GM18858 (cell line): ENCODE results near the gene SNRPN.
"Not testable (repeated sequence)": the region's sequence is repeated elsewhere in the genome, so short reads cannot be mapped to it uniquely, and the experiment has no call there.

Source experiments
- ATAC-seq: cut with Tn5 transposase; IDR thresholded peaks from one replicate; pipeline ENCODE4 v1.9.1; 2021; ENCODE audit not compliant: unreplicated experiment

Gene SNRPN

DNA sequence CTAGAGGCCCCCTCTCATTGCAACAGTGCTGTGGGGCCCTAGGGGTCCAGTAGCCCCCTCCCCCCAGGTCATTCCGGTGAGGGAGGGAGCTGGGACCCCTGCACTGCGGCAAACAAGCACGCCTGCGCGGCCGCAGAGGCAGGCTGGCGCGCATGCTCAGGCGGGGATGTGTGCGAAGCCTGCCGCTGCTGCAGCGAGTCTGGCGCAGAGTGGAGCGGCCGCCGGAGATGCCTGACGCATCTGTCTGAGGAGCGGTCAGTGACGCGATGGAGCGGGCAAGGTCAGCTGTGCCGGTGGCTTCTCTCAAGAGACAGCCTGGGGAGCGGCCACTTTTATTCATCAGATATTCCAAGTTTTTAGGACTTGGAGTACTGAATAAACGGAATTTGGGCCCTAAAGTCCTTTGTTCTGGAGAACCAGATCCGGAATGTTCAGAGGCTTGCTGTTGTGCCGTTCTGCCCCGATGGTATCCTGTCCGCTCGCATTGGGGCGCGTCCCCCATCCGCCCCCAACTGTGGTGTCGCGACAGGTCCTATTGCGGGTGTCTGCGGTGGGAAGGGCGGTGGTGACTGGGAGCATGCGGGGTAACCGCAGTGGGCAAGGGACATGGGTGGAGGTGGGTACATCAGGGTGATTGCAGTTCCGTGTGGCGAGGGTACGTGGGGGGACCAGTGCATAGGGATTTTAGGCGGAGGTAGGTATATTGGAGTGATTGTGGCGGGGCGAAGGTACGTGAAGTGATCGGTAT lies at the start of gene SNRPN, which contains the start of gene SNURF:
Gene SNRPN (plus strand): TSS at position 205 of the 748 bp plus-strand sequence. CDS start 19,467 bp downstream, outside the sequence.
Gene SNURF (plus strand): TSS at position 205 of the 748 bp plus-strand sequence. CDS start 62 bp downstream, at position 267.
- peak; percentile 58 for ATAC-seq

DNA sequence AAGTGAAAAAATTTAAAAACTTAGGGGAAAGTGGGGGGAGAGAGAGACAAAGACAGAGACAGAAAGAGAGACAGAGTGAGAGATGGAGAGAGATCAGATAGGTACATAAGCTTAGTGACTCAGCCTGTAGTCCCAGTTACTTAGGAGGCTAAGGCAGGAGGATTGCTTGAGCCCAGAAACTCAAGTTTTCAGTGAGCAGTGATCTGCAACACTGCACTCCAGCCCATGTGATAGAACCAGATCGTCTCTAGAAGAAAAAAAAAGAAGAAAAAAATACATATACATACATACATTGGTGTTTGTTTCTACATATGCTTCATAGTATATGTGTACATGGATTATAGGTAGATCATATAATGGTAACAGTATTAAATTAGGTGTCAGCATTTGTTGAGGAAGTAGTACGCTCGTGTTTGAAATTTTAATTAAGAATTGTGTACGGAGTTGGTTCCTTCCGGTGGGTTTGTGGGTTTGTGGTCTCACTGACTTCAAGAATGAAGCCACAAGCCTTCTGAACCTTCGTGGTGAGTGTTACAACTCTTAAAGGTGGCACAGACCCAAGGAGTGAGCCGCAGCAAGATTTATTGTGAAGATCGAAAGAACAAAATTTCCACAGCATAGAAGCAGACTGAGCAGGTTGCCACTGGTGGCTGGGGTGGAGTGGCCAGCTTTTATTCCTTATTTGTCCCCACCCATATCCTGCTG lies 38.3 kb upstream of the SNRPN start:
- no peak for ATAC-seq

DNA sequence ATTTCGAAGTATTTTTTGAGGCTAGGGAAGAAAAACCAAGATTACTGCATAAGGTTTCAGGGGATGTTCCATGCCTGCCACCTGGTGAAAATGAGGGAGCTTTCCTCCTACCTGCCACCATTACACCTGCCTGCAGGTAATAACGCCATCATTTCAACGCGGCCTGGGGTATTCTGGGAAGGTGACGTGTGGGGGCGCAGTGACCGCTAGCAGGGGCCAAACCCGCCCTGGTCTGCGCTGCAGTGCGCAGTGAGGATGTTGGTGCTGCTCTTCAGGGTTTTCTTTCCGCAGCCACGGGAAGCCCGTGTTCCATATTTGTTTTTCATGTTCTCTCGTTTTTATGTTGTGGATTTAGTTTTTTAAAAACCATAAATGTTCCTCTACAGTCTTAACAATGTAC lies 37.4 kb upstream of the SNRPN start:
- no peak for ATAC-seq

DNA sequence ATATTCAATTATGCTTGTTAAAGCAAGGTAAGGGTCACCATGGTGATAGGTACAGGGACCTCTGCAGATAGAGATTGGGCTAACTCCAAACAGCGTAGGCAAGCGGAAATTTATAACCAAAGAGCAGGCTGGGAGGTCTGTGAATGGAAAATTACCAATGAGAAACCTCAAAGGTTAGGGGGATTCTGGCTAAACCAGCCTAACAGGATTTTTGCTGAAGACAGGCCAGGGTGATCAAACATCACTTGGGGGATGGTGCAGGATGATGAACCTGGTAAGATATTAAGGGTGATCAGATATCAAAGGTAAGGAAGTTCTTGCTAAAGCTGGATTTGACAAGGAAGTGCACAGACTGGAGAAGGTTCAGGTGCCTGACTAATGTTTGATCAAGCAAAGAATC lies 35.3 kb upstream of the SNRPN start:
- ATAC-seq, result no peak

DNA sequence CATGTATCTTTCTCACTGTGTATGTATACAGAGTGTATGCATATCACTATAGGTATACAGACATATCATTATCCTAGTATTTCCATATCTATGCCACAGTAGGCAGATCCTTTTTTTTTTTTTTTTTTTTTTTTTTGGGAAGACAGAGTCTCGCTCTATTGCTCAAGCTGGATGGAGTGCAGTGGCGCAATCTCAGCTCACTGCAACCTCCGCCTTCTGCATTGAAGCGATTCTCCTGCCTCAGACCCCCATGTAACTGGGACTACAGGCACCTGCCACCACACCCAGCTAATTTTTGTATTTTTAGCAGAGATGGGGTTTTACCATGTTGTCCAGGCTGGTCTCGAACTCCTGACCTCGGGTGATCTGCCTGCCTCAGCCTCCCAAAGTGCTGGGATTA lies 32.0 kb upstream of the SNRPN start:
- not testable (repeated sequence) for ATAC-seq

DNA sequence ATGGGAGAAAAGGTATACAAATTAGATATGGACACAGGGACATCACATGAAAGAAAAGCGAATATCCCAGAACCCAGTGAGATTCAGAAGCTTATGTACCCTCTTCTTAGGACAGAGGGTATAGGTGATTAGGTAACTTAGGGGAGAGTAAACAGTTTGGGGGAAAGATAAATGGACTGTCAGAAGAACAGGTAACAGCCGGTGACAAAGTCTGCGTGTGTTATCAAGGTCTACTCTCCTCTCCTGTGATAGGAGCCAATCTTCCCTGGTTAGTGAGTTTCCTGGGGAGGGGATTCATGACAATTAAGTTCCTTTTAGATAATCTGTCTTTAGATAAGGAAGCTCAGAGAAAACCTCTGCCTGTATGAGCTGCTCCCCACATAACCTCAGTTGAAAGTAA lies 30.6 kb upstream of the SNRPN start:
- ATAC-seq, result no peak

DNA sequence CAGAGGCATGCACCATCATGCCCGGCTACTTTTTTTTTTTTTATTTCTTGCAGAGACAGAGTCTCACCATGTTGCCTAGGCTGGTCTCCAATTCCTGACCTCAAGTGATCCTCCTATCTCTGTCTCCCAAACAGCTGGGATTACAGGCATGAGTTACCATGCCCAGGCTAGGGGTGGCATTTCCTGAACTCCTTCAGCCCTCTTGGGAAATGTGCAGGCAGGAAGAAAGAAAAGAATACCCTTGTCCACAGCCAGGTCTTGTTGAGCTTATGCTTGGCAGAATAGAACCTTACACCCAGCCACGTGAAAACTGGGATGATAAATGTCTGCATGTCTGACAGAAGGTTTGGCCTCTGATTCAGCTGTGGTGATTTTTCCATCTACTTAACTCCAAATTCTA lies 30.2 kb upstream of the SNRPN start:
- no peak for ATAC-seq

DNA sequence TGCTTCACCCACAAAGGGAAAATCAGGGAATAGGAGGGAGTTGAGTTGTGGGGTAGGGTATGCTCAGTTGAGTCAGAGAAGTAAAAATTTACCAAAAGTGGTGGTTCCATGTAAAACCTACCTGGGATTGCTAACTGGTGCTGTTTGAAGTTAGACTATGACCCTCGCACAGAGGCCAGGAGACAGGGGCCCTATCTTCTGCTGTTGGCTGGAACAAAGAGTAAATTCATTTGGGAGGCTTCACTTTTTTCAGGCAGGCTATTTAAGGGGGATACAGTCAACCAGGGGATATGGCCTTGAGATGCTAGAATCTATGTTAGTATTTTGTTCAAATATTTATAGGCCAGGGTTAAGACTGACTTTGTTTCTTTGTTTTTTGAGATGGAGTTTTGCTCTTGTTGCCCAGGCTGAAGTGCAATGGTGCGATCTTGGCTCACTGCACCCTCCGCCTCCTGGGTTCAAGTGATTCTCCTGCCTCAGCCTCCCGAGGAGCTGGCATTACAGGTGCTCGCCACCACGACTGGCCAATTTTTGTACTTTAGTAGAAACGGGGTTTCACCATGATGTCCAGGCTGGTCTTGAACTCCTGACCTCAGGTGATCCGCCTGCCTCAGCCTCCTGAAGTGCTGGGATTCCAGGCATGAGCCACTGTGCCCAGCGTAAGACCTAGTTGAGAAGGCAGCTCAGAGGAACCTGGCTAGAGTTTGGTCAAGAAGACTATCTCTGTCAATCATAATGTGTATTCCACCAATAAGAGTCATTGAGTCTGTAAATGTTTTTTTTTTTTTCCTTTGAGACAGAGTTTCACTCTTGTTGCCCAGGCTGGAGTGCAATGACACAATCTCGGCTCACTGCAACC lies 22.7 kb upstream of the SNRPN start:
- not testable (repeated sequence) for ATAC-seq

DNA sequence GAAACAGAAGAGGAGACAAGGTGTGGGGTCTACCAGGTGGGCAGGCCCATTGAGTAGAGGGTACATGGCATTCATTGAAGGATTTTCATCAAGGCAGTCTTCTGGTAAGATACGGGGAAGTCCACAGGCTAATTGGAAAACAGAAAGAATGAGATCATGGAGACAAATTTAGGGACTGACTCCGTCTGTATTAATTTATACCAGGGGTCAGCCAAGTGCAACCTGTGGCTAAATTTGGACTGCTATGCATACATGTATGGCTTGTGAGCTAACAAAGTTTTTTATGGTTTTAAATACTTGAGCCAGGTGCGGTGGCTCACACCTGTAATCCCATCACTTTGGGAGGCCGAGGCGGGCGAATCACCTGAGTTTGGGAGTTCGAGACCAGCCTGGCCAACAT lies 21.1 kb upstream of the SNRPN start:
- ATAC-seq, result no peak

DNA sequence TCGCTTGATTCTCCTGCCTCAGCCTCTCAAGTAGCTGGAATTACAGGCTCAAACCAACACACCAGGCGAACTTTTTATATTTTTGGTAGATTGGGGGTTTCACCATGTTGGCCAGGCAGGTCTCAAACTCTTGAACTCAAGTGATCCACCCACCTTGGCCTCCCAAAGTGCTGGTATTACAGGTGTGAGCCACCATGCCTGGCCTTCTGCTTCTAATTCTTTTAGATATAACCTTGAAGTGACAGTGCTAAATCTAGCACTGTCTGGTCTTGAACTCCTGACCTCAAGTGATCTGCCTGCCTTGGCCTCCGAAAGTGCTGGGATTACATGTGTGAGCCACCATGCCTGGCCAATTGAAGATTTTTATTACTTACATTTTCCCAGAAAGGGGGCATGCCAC lies 16.6 kb upstream of the SNRPN start:
- not testable (repeated sequence) for ATAC-seq

DNA sequence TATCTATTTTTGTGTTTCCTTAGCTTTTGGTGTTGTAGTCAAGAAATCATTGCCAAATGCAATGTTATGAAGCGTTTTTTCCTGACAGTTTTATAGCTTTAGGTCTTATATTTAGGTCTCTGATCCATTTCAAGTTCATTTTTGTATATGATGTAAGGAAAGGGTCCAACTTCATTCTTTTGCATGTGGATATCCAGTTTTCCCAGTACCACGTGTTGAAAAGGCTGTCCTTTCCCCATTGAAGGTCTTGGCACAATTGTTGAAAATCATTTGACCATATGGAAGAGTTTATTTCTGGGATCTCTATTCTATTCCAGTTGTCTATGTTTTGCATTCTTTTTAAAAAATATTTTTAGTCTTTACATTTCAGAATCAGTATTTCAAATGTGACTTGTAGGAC lies 14.6 kb upstream of the SNRPN start:
- no peak for ATAC-seq

DNA sequence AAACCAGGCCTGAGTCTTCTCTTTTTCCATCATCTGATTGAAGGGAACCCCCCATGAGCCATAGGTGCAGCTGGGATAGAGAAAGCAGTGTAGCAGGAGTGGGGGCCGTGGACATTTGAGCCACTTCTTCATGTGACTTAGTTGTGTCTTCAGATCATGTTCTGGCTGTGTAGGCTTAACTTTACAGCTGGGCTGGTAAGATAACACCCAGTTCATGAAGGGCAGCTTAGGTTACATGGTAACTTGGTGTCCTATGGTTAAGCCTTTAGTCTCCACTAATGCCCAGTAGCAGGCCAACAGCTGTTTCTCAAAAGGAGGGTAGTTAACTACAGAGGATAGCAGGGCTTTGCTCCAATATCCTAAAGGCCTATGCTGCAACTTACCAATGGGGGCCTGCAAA lies 11.4 kb upstream of the SNRPN start:
- no peak for ATAC-seq

DNA sequence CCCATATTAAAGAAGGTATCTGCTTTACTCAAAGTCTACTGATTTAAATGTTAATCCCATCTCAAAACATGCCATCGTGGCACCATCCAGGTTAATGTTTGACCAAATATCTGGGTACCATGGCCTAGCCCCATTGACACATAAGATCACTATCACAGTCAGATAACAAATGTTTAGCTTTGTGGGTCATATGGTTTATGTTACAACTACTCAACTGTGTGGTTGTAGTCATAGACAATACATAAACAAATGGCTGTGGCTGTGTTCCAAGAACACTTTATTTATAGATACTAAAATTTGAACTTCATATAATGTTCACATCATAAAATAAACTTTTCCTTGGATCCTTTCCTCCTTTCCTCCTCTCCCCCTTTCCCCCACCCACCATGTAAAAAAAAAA lies 9.8 kb upstream of the SNRPN start:
- ATAC-seq, result no peak

DNA sequence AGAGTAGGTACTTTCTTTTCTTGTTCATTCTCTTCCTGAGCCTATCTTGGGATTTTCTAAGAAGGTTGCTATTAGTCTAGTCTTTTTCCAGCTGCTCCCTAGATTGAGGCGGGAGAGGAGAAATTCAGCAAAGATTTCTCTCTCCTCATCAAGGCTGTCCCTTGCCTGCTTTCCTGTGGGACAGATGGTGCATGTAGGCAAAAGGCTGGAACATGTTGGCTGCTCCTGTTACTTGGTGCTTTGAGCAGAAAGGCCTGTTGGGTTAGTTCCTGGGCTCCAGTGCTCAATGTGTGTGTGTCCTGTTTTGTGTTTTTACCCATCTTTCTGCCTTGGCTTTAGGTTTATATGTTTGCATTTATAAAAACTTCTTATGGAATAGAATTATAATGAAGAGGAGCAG lies 9.1 kb upstream of the SNRPN start:
- ATAC-seq, result no peak

DNA sequence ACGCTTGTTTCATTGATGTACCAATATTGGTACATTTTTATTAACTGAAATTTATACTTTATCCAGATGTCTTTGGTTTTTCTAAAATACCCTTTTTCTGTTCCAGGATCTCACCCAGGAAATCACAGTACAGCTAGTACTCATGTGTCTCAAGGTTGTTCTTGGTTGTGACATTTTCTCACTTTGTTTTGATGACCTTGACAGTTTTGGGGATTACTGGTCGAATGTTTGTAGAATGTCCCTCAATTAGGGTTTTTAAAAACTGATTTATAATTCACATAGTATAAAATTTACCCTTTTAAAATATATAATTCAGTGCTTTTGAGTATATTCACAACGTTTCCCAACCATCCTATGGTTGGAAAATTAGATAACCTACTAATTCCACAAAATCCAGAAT lies 6.3 kb upstream of the SNRPN start:
- no peak for ATAC-seq

DNA sequence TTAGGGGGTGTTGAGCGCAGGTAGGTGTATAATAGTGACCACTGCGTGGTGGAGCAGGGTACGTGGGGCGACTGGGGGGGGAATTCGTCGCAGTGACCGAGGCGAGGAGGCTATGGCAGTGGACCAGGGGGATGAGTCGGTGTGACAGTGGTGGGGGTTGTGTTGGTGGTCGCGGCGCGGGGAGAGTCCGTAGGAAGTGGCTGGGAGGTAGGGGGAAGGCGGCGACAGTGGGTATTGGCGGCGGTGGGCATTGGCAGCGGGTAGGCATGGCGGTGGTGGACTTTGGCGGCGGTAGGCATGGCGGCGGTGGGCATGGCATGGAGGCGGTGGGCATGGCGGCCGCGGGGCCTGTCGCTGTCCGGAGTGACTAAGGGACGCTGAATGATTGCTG lies 739 bp downstream of the SNRPN start:
- ATAC-seq, result no peak

DNA sequence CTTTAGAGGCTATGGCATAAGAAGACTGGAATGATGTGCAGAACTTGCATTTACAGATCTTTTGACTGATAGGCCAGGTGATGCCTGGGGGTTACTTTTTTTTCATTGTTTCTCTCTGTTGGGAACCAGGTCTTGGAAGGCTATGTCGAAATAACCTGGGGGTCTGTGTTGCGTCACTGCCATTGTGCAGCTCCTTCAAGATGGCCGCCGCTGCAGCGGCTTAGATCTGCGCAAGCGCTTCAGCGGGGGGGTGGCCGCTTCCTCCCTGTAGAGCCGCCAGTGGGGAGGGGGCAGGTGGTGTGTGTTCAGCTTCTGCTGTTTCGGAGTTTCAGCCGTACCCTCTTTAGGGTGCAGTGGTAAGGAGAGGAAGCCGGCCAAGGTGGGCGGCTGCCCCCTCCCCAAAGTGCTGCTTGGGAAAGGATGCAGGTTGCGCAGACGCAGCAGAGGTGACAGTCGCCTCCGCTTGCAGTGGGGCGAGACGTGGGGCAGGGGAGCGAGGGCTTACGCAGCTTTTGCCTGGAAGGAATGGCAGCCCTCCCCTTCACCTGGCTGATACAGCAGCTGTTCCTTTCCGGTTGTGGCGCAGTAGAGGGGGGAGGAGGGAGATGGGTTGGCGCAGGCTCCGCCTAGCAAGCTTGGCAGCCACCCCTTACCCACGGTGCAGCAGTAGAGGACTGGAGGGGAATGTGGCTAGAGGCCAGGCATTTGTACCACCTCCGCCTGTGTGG lies 1.5 kb downstream of the SNRPN start:
- peak; percentile 64 for ATAC-seq

DNA sequence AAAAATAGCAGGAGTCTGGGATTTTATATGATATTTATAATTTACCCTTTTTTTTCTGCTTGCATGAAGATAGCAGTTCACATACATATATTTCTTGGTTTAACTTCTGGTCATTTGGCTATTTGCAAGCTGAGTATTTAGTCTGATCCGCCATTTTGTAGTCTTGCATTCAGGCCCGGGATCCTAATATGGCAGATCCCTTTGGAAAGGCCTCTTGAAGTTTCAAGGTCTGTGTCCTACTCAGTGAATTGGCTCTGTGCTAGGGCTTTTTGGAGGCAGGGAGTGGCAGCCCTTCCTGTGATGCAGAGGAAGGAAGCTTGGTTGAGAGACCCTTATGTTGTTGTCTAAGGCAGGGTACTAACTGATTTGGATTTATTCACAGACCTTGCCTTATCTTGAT lies 2.9 kb downstream of the SNRPN start:
- no peak for ATAC-seq

DNA sequence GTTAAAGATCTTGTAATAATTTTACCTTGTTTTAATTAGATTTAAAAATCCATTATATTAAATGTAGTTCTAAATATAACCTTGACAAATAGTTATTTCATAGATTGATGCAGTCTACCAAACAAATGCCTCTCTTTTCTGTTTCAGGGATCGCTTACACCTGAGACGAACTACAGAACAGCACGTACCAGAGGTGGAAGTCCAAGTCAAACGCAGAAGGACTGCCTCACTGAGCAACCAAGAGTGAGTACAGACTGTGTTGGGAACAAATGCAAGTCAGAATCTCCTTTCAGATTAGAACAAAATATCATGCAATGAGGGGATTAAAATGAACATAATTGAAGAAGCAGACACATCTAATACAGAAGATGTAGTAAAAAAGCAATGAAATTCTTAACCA lies 7.2 kb downstream of the SNRPN start:
- ATAC-seq, result no peak

DNA sequence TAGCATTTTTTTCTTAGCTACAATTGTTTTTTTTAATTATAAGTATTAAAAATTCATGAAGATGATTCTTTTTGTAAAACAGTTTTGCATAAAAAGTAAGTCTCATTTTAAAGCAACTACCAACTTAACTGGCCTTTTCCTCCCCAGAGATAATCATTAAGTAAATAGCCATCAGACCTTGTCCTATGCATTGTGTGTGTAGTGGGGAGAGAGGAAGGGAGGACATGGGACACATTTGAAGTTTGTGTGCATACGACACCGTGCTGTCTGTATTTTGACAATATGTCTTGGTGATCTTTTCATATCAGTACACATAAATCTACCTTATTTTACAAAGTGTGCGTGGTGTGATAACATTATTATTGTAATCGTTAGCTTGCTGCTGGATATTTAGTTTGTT lies 8.1 kb downstream of the SNRPN start:
- ATAC-seq, result no peak
